ENCODE results near the gene P2RX3. TPM values are rescaled to one million over a fixed set of nuclear protein-coding genes. Genes with fewer than 3 reads are reported as not detected.
A peak's percentile ranks its signal among the peaks of the same experiment; 100 is the strongest.

The P2RX3 gene
- total RNA-seq, 4 donors from 2014 or later = 0.22 TPM; not detected in 3

GRCh38 chr11:57378186-57378585, 40.0 kb downstream of the P2RX3 start:
- Histone ChIP-seq H3K27me3 (no peaks in the 10 kb centered on the region), H3K9me3 (peaks cover 0 to 3% (median 0%) of the 10 kb centered on the region in 4 donors), H3K4me3 (no peak overlapping the region), H3K4me1 (no peaks in the 10 kb centered on the region), H3K27ac (no peak overlapping the region), H3K36me3 (no peaks in the 10 kb centered on the region)
- no peak for TF ChIP-seq POLR2A (IDR thresholded peaks at IDR 0.05)
- TF ChIP-seq CTCF (IDR thresholded peaks at IDR 0.05) = no peak
- TF ChIP-seq EP300 (IDR thresholded peaks at IDR 0.05) = no peak
- DNase-seq (ENCODE audit: low spot score in 2 of 2) = no peak

GRCh38 chr11:57379732-57380131, 41.6 kb downstream of the P2RX3 start:
- no peak overlapping the region for H3K4me3 ChIP-seq
- no peak for DNase-seq (ENCODE audit: low spot score in 2 of 2)
- TF ChIP-seq EP300 (IDR thresholded peaks at IDR 0.05) (no peak), CTCF (IDR thresholded peaks at IDR 0.05) (no peak), POLR2A (IDR thresholded peaks at IDR 0.05) (no peak)
- H3K27me3 ChIP-seq = no peaks in the 10 kb centered on the region
- no peaks in the 10 kb centered on the region for H3K9me3 ChIP-seq
- 27 to 41% methylated on average over 9 to 10 of the region's 10 CpGs for WGBS, 2 donors
- no peak overlapping the region for H3K27ac ChIP-seq
- no peaks in the 10 kb centered on the region for H3K4me1 ChIP-seq
- no peaks in the 10 kb centered on the region for H3K36me3 ChIP-seq

GRCh38 chr11:57380975-57381374, 42.8 kb downstream of the P2RX3 start, which contains the start of gene PRG3:
Gene PRG3 (minus strand): TSS chr11:57381150. CDS start chr11:57380708, 442 bp downstream.
- H3K4me3 ChIP-seq = no peak within 1 kb of the TSS

GRCh38 chr11:57386178-57386940, 48.2 kb downstream of the P2RX3 start:
- no peak overlapping the region for H3K4me3 ChIP-seq
- 59 to 73% methylated on average over 5 of the region's 5 CpGs for WGBS, 2 donors
- no peaks in the 10 kb centered on the region for H3K36me3 ChIP-seq
- H3K27me3 ChIP-seq = no peaks in the 10 kb centered on the region
- TF ChIP-seq POLR2A (IDR thresholded peaks at IDR 0.05) (no peak), EP300 (IDR thresholded peaks at IDR 0.05) (no peak), CTCF (IDR thresholded peaks at IDR 0.05) (no peak)
- DNase-seq (ENCODE audit: low spot score in 2 of 2) = no peak
- H3K4me1 ChIP-seq = no peaks in the 10 kb centered on the region
- no peaks in the 10 kb centered on the region for H3K9me3 ChIP-seq
- no peak overlapping the region for H3K27ac ChIP-seq

More at GRCh38 chr11:57380975-57381374, 42.8 kb downstream of the P2RX3 start, which contains the start of gene PRG3:
- H3K27me3 ChIP-seq = no peaks in the 10 kb centered on the region
- H3K27ac ChIP-seq = no peak within 1 kb of the TSS
- DNase-seq (ENCODE audit: low spot score in 2 of 2) = no peak
- no peaks in the 10 kb centered on the region for H3K9me3 ChIP-seq
- H3K36me3 ChIP-seq = no peaks in the 10 kb centered on the region
- TF ChIP-seq POLR2A (IDR thresholded peaks at IDR 0.05) = no peak
- TF ChIP-seq EP300 (IDR thresholded peaks at IDR 0.05) = no peak
- no peak for TF ChIP-seq CTCF (IDR thresholded peaks at IDR 0.05)
- no peaks in the 10 kb centered on the region for H3K4me1 ChIP-seq
- 62 to 66% methylated on average over 2 of the region's 2 CpGs for WGBS, 2 donors

GRCh38 chr11:57387289-57388030, 49.3 kb downstream of the P2RX3 start:
- 64 to 71% methylated on average over 10 to 16 of the region's 16 CpGs for WGBS, 2 donors
- TF ChIP-seq POLR2A (IDR thresholded peaks at IDR 0.05) (no peak), EP300 (IDR thresholded peaks at IDR 0.05) (no peak), CTCF (IDR thresholded peaks at IDR 0.05) (no peak)

More at GRCh38 chr11:57387289-57388030, 49.3 kb downstream of the P2RX3 start:
- H3K36me3 ChIP-seq = no peaks in the 10 kb centered on the region
- H3K27me3 ChIP-seq = no peaks in the 10 kb centered on the region
- H3K4me3 ChIP-seq = no peak overlapping the region
- H3K27ac ChIP-seq = no peak overlapping the region
- no peaks in the 10 kb centered on the region for H3K4me1 ChIP-seq
- peak in 1 of 2 donors; percentile 14 for DNase-seq (ENCODE audit: low spot score in 2 of 2)
- no peaks in the 10 kb centered on the region for H3K9me3 ChIP-seq

Measured in tibial nerve (tissue), 4 donors.